K562 (cell line): Measurements from ENCODE around the gene POMGNT1. TPM values are rescaled to one million over a fixed set of nuclear protein-coding genes. Genes with fewer than 3 reads are reported as not detected.

ENCODE experiments used
- CEBPG ChIP-seq, 3 experiments: fragments of 200-800 bp in 1 of 3; sonication (Bioruptor generic) in 1 of 3; sonication (generic) in 1 of 3; formaldehyde crosslinking in 1 of 3; IDR thresholded peaks in 2 of 3; conservative IDR thresholded peaks in 1 of 3; 2 replicates each; pipeline versions ENCODE4 v1.6.1 to v1.8.0; 2016 to 2022; ENCODE audit warnings: missing compliant biosample characterization in 2 of 3, missing genetic modification characterization in 2 of 3, mild to moderate bottlenecking in 1 of 3, missing genetic modification reagents in 1 of 3
- CREB1 ChIP-seq, 2 experiments: sonication (generic) in 1 of 2; formaldehyde crosslinking in 1 of 2; IDR thresholded peaks; 2 replicates each; pipeline versions ENCODE4 v1.6.1 to v1.8.0; 2012 to 2022; ENCODE audit warnings: inconsistent platforms in 1 of 2, mild to moderate bottlenecking in 1 of 2, missing genetic modification reagents in 1 of 2, moderate library complexity in 1 of 2
- DACH1 ChIP-seq: fragments of 450-650 bp; IDR thresholded peaks from 2 replicates; pipeline ENCODE4 v1.6.1; 2018; ENCODE audit not compliant: partially characterized antibody
- ELF2 ChIP-seq: fragments of 250-450 bp; sonication (Bioruptor Pico); IDR thresholded peaks from 2 replicates; pipeline ENCODE4 v1.5.0; 2021; ENCODE audit warnings: mild to moderate bottlenecking
- FOXP4 ChIP-seq: sonication (generic); formaldehyde crosslinking; IDR thresholded peaks from 2 replicates; pipeline ENCODE4 v1.8.0; 2022; ENCODE audit warnings: mild to moderate bottlenecking, missing genetic modification reagents, borderline replicate concordance
- GTF2E2 ChIP-seq: fragments of 200-800 bp; sonication (Bioruptor generic); IDR thresholded peaks from 2 replicates; pipeline ENCODE4 v1.6.1; 2016; ENCODE audit warnings: missing genetic modification characterization, missing compliant biosample characterization
- HMG20B ChIP-seq: fragments of 250-450 bp; sonication (Bioruptor Pico); IDR thresholded peaks from 2 replicates; pipeline ENCODE4 v1.5.0; 2021; ENCODE audit warnings: mild to moderate bottlenecking
- MAZ ChIP-seq, 2 experiments: fragments of 450-650 bp in 1 of 2; sonication (generic) in 1 of 2; formaldehyde crosslinking; IDR thresholded peaks in 1 of 2; conservative IDR thresholded peaks in 1 of 2; 2 replicates each; pipeline versions ENCODE4 v1.4.0 to v1.5.0; 2020; ENCODE audit warnings: mild to moderate bottlenecking in 1 of 2, missing genetic modification reagents in 1 of 2
- MEF2A ChIP-seq: IDR thresholded peaks from 2 replicates; pipeline ENCODE4 v1.6.1; 2011; ENCODE audit warnings: low read depth, mild to moderate bottlenecking, low read length, moderate library complexity; ENCODE audit not compliant: control insufficient read depth
- PHB2 ChIP-seq: fragments of 450-650 bp; IDR thresholded peaks from 2 replicates; pipeline ENCODE4 v1.6.1; 2017; ENCODE audit warnings: low read depth
- RBM15 ChIP-seq: fragments of 200-400 bp; formaldehyde crosslinking; IDR thresholded peaks from 2 replicates; pipeline ENCODE4 v1.6.1; 2018; ENCODE audit warnings: mild to moderate bottlenecking, low read length, moderate library complexity; ENCODE audit not compliant: insufficient read depth
- RHOXF2B ChIP-seq: fragments of 250-450 bp; sonication (Bioruptor Pico); conservative IDR thresholded peaks from 2 replicates; pipeline ENCODE4 v1.5.1; 2021
- SLC30A9 ChIP-seq: fragments of 250-450 bp; sonication (Bioruptor Pico); IDR thresholded peaks from 2 replicates; pipeline ENCODE4 v1.8.0; 2022; ENCODE audit warnings: mild to moderate bottlenecking, moderate library complexity
- SP2 ChIP-seq: IDR thresholded peaks from 2 replicates; pipeline ENCODE4 v1.6.1; 2011; ENCODE audit warnings: mild to moderate bottlenecking, low read depth, low read length, moderate library complexity; ENCODE audit not compliant: poor library complexity, severe bottlenecking; ENCODE audit errors: extremely low read depth
- STAT6 ChIP-seq: sonication (generic); formaldehyde crosslinking; IDR thresholded peaks from 2 replicates; pipeline ENCODE4 v1.8.1; 2023; ENCODE audit warnings: mild to moderate bottlenecking, missing genetic modification reagents
- XRCC5 ChIP-seq: fragments of 200-400 bp; formaldehyde crosslinking; IDR thresholded peaks from 2 replicates; pipeline ENCODE4 v1.6.1; 2017; ENCODE audit warnings: low read depth, mild to moderate bottlenecking, low read length
- ZC3H4 ChIP-seq: sonication (generic); formaldehyde crosslinking; IDR thresholded peaks from 2 replicates; pipeline ENCODE4 v1.9.0; 2021; ENCODE audit warnings: missing genetic modification reagents, borderline replicate concordance
- ZFP30 ChIP-seq: fragments of 250-450 bp; sonication (Bioruptor Pico); IDR thresholded peaks from 2 replicates; pipeline ENCODE4 v1.8.0; 2022; ENCODE audit warnings: moderate library complexity, mild to moderate bottlenecking, inconsistent platforms, borderline replicate concordance
- ZNF253 ChIP-seq: fragments of 250-450 bp; sonication (Bioruptor Pico); conservative IDR thresholded peaks from 2 replicates; pipeline ENCODE4 v1.6.1; 2021; ENCODE audit warnings: mild to moderate bottlenecking
- ZNF583 ChIP-seq: fragments of 250-450 bp; sonication (Bioruptor Pico); IDR thresholded peaks from 2 replicates; pipeline ENCODE4 v1.4.0; 2020
- ZNF655 ChIP-seq: fragments of 250-450 bp; sonication (Bioruptor Pico); IDR thresholded peaks from 2 replicates; pipeline ENCODE4 v1.5.0; 2021
- ZNF79 ChIP-seq: fragments of 250-450 bp; sonication (Bioruptor Pico); IDR thresholded peaks from 2 replicates; pipeline ENCODE4 v1.4.0; 2020; ENCODE audit warnings: low read depth, mild to moderate bottlenecking, moderate library complexity
- polyA plus RNA-seq, 8 experiments: library from polyadenylated mRNA; depleted of rRNA in 4 of 8; stranded (reverse) in 5 of 8; unstranded in 3 of 8; fragments of >200 nt; fragmentation: Nextera tagmentation in 2 of 8; fragmentation: Illumina TruSeq in 1 of 8; extraction: Ambion mirVana in 2 of 8; extraction: Trizol in 1 of 8; gene quantifications; 2 replicates each; pipeline versions ENCODE4 v1.2.1 to v1.2.3, GENCODE V29; 2011 to 2014; ENCODE audit warnings: inconsistent platforms in 1 of 8, missing spikeins in 1 of 8
- total RNA-seq, 7 experiments: library from RNA; depleted of rRNA in 6 of 7; stranded (reverse); fragments of >200 nt in 6 of 7; fragmentation: Illumina TruSeq in 2 of 7; extraction: Trizol in 2 of 7; gene quantifications; 2 replicates each; pipeline versions ENCODE4 v1.2.1 to v1.2.3, GENCODE V29; 2011 to 2021; ENCODE audit warnings: low replicate concordance in 1 of 7

POMGNT1 gene
- total and polyA plus RNA-seq, 9 of the 15 experiments (the other 6 are each of a cell fraction or from before 2014, with no cell fraction given) = 14.1 to 58.9 (median 37.8) TPM

- 0 out of 2 replicates have a peak, but pooled peaks have one; percentile 41 for TF ChIP-seq FOXP4 (CRISPR knock-in tag)
- TF ChIP-seq XRCC5 = peak; percentile 97; the same call in 1 of the 2 replicates
- TF ChIP-seq SP2 = peak; percentile 78
- no peak for TF ChIP-seq STAT6 (CRISPR knock-in tag)
- no peak for TF ChIP-seq HMG20B (CRISPR knock-in tag)
- TF ChIP-seq ZNF583 (CRISPR knock-in tag) = no peak
- TF ChIP-seq SLC30A9 (CRISPR knock-in tag) = no peak
- no peak for TF ChIP-seq ELF2 (CRISPR knock-in tag)
- no peak for TF ChIP-seq RHOXF2B (CRISPR knock-in tag)
- peak; percentile 11 to 47; a peak in 2 of 4 replicates for TF ChIP-seq MAZ (CRISPR knock-in tag; conservative IDR thresholded peaks at IDR 0.05 in 1 of 2, IDR thresholded peaks at IDR 0.05 in 1 of 2)
- no peak for TF ChIP-seq ZFP30 (CRISPR knock-in tag)
- TF ChIP-seq RBM15 = no peak
- TF ChIP-seq DACH1 = no peak
- no peak for TF ChIP-seq ZNF253 (CRISPR knock-in tag)
- no peak for TF ChIP-seq MEF2A
- no peak for TF ChIP-seq ZC3H4
- peak; percentile 79 for TF ChIP-seq CREB1 (IDR thresholded peaks at IDR 0.05)
- peak; percentile 86 for TF ChIP-seq CREB1 (CRISPR knock-in tag; IDR thresholded peaks at IDR 0.05)
- no peak for TF ChIP-seq ZNF655 (CRISPR knock-in tag)
- TF ChIP-seq GTF2E2 (tag) = no peak; the same call in 1 of the 2 replicates
- no peak for TF ChIP-seq ZNF79 (CRISPR knock-in tag)
- no peak for TF ChIP-seq PHB2
- TF ChIP-seq CEBPG (CRISPR knock-in tag; IDR thresholded peaks at IDR 0.05) = no peak
- no peak for TF ChIP-seq CEBPG (tag; conservative IDR thresholded peaks at IDR 0.05 in 1 of 2, IDR thresholded peaks at IDR 0.05 in 1 of 2)
Observed at GRCh38 chr1:46247436-46248121, 49.3 kb upstream of the POMGNT1 start, which contains the start of gene RAD54L (continued).
